Psoas muscle (tissue), 8 donors: Measurements from ENCODE around the gene RBKS. TPM values are rescaled to one million over a fixed set of nuclear protein-coding genes. Genes with fewer than 3 reads are reported as not detected.

ENCODE experiments used
- ATAC-seq, 4 donors: fragments of 200-7000 bp; cut with Tn5 transposase; one replicate each; pipeline ENCODE4 v1.9.1; 2020; ENCODE audit warnings: moderate library complexity in 3 of 4, mild to moderate bottlenecking in 2 of 4
- DNase-seq, 2 donors: peaks; one replicate each; pipeline ENCODE4 v3.0.0-alpha.2; 2020
- H3K27ac ChIP-seq: fragments of 200-600 bp; one replicate; pipeline ENCODE4 v1.8.0; 2022
- H3K27me3 ChIP-seq, 3 donors: fragments of 200-600 bp in 1 of 3; one replicate each; pipeline versions ENCODE4 v1.6.1 to v1.8.0; 2013 to 2022; ENCODE audit warnings: low read length in 2 of 3, mild to moderate bottlenecking in 2 of 3, moderate library complexity in 1 of 3; ENCODE audit not compliant: insufficient read depth in 3 of 3
- H3K36me3 ChIP-seq, 2 donors: fragments of 200-600 bp in 1 of 2; one replicate each; pipeline versions ENCODE4 v1.6.1 to v1.8.0; 2013 to 2022; ENCODE audit warnings: low read depth in 1 of 2, mild to moderate bottlenecking in 1 of 2, moderate library complexity in 1 of 2; ENCODE audit not compliant: insufficient read depth in 1 of 2
- H3K4me1 ChIP-seq: fragments of 200-600 bp; one replicate; pipeline ENCODE4 v1.8.0; 2022
- H3K4me3 ChIP-seq: fragments of 200-600 bp; one replicate; pipeline ENCODE4 v1.8.0; 2022; ENCODE audit warnings: mild to moderate bottlenecking
- H3K9me3 ChIP-seq: fragments of 200-600 bp; one replicate; pipeline ENCODE4 v1.8.0; 2022
- CTCF ChIP-seq: fragments of 200-600 bp; IDR thresholded peaks from one replicate; pipeline ENCODE4 v1.8.0; 2022; ENCODE audit warnings: antibody characterized with exemption
- WGBS, 3 donors: extraction: QIAGEN DNeasy Blood & Tissue Kit; methylation state at CpG; one replicate each; pipeline versions ENCODE4 v1.1.6 to v1.1.7; 2013; 5-methylcytosine and 5-hydroxymethylcytosine counted together
- intact Hi-C, 2 donors: fragments of 100-400 bp; cut with DNase I; formaldehyde crosslinking; loops; one replicate each; pipeline versions ENCODE4 v1.11.0 to v1.14.2; 2022
- polyA plus RNA-seq, 3 donors: library from polyadenylated mRNA; stranded (reverse); fragments of 200-250 nt; gene quantifications; one replicate each; pipeline ENCODE4 v1.2.3, GENCODE V29; 2013
- total RNA-seq, 4 donors: library from RNA; stranded (reverse); fragmentation: NEBNext Ultra II Directional in 2 of 4; extraction: Animal tissue kit (Norgen Biotek cat#: 25700) in 2 of 4; gene quantifications; one replicate each; pipeline versions ENCODE4 v1.2.1 to v1.2.4, GENCODE V29; 2021 to 2023
- donor health status: healthy with polysubstance abuse.
- donor health status: DM: no; HTN: no; CAD: no; lungs with moderate emphysema.
- donor health status: Bipolar disorder and iron deficiency.
- donor health status: healthy.
- donor health status: DM: yes; HTN: yes; CAD: no.
- donor health status: DM: no; HTN: no; CAD: no.
- donor health status: DM: no; HTN: no; CAD: no.
- donor health status: DM: yes; HTN: yes; CAD: no.

The RBKS gene
- total and polyA plus RNA-seq, 7 donors: 3.5 to 7.3 (median 4.1) TPM

GRCh38 chr2:27809761-27810241 is 80.4 kb downstream of the RBKS start:
- no peaks in the 10 kb centered on the region for H3K27me3 ChIP-seq
- H3K9me3 ChIP-seq: no peaks in the 10 kb centered on the region
- no peak for TF ChIP-seq CTCF
- DNase-seq (no peak), ATAC-seq (peak in 1 of 4 donors; percentile 25)
- H3K36me3 ChIP-seq: no peaks in the 10 kb centered on the region
- no peak overlapping the region for H3K4me3 ChIP-seq
- H3K4me1 ChIP-seq: no peaks in the 10 kb centered on the region
- no peak overlapping the region for H3K27ac ChIP-seq
- intact Hi-C loops: loop anchor here in 1 of 2 donors (5.0 kb wide), 1 partner anchor 38 kb away; no protein-coding TSS in a partner anchor
- WGBS, 3 donors: 56 to 70% (median 57%) methylated on average over 3 of the region's 3 CpGs

GRCh38 chr2:27808984-27809383 is 81.2 kb downstream of the RBKS start:
- no peaks in the 10 kb centered on the region for H3K27me3 ChIP-seq
- DNase-seq (no peak), ATAC-seq (peak in 3 of 4 donors; percentile 32 to 50 (median 38))
- H3K4me3 ChIP-seq: no peak overlapping the region
- H3K36me3 ChIP-seq: no peaks in the 10 kb centered on the region
- H3K27ac ChIP-seq: no peak overlapping the region
- no peaks in the 10 kb centered on the region for H3K9me3 ChIP-seq
- intact Hi-C loops: loop anchor here in 1 of 2 donors (5.0 kb wide), 1 partner anchor 38 kb away; no protein-coding TSS in a partner anchor
- WGBS, 3 donors: 78 to 87% (median 85%) methylated on average over 3 of the region's 3 CpGs
- peaks cover 7% of the 10 kb centered on the region for H3K4me1 ChIP-seq
- no peak for TF ChIP-seq CTCF

GRCh38 chr2:27808418-27808817 is 81.8 kb downstream of the RBKS start:
- Histone ChIP-seq H3K27ac (no peak overlapping the region), H3K4me1 (peaks cover 11% of the 10 kb centered on the region), H3K27me3 (no peaks in the 10 kb centered on the region), H3K4me3 (no peak overlapping the region), H3K9me3 (no peaks in the 10 kb centered on the region), H3K36me3 (no peaks in the 10 kb centered on the region)
- DNase-seq (no peak), ATAC-seq (no peak)
- intact Hi-C loops: loop anchor here in 1 of 2 donors (5.0 kb wide), 1 partner anchor 39 kb away; no protein-coding TSS in a partner anchor
- WGBS, 3 donors: 98% methylated on average over 2 of the region's 2 CpGs
- no peak for TF ChIP-seq CTCF

- ATAC-seq: peak in 3 of 4 donors; percentile 46 to 58 (median 56)
- DNase-seq: no peak
- Histone ChIP-seq H3K4me3 (no peak overlapping the region), H3K27ac (no peak overlapping the region), H3K4me1 (peaks cover 11% of the 10 kb centered on the region), H3K36me3 (no peaks in the 10 kb centered on the region), H3K9me3 (no peaks in the 10 kb centered on the region), H3K27me3 (no peaks in the 10 kb centered on the region)
- intact Hi-C loops: loop anchor here in 1 of 2 donors (5.0 kb wide), 1 partner anchor 40 kb away; no protein-coding TSS in a partner anchor
- peak; percentile 45 for TF ChIP-seq CTCF
- 77 to 79% (median 79%) methylated on average over 4 of the region's 4 CpGs for WGBS, 3 donors
These were observed 82.7 kb downstream of the RBKS start for GRCh38 chr2:27807476-27807875.
